Stimulated activated CD8-positive, alpha-beta memory T cell treated with anti-CD3 and anti-CD28 coated beads, Interleukin-15, amount 100 ng/mL, for 24 hours (primary cell): Measurements from ENCODE around the gene ACYP2.
"Not testable (repeated sequence)": the region's sequence is repeated elsewhere in the genome, so short reads cannot be mapped to it uniquely, and the experiment has no call there.

ENCODE experiments used
- DNase-seq: peaks from one replicate; pipeline ENCODE4 v3.0.0-alpha.2; 2020; ENCODE audit warnings: low read depth

Gene ACYP2

DNA sequence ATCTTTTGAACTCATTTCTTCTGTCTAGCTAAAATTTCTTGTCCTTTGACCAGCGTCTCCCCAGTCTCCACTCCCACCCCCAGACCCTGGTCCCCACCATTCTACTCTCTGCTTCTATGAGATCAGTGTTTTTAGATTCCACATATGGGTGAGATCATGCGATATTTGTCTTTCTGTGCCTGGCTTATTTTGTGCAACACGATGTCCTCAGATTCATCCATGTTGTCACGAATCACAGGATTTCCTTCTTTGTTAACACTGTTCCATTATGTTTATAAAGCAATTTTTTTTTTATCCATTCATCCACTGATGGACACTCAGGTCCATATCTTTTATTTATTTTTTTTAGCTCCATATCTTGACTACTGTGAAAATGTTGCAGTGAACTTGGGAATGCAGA, 16.0 kb upstream of the ACYP2 start:
- DNase-seq, result no peak

DNA sequence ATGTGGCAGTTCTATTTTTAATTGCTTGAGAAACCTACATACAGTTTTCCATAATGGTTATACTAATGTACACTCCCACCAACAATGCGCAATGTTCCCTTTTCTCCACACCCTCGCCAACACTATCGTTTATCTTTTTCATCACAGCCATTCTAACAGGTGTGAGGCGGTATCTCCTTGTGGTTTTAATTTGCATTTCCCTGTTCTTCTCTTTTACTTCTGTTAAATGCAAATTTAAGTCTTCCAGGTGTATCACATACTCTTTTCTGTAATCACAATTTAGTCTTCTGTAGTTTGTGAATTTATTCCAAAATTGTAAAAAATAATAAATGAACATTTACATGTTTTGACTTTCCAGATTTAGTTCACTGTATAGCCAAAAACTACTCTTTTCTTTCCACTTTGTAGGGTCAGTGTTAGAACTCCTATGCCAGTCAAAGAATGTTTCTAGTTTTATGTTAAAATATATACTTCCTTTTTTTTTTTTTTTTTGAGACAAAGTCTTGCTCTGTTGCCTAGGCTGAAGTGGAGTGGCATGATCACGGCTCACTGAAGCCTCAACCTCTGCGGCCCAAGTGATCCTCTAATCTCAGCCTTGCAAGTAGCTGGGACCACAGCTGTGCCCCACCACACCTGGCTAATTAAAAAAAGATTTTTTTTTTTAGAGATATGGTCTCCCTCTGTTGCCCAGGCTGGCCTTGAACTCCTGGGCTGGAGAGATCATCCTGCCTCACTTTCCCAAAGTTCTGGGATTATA, 15.4 kb upstream of the ACYP2 start:
- no peak for DNase-seq

DNA sequence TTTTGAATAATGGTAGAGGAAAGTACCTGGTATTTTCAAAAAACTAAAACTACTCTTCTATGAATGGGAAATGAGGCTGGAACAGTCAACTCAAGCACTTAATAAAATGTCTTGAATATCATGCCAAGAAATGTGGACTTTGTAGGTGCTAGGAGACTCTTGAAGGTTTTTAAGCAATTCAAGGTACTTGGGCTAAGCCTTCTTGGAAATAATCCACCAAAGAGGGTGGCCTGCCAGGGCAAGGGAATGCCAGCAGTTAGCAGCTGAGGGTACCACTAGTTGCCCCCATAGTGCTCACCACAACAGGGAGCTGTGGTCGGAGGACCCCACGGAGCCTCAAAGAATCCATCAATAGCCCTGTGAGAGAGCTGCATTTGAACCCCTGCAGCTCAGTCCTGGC, 14.6 kb upstream of the ACYP2 start:
- no peak for DNase-seq

DNA sequence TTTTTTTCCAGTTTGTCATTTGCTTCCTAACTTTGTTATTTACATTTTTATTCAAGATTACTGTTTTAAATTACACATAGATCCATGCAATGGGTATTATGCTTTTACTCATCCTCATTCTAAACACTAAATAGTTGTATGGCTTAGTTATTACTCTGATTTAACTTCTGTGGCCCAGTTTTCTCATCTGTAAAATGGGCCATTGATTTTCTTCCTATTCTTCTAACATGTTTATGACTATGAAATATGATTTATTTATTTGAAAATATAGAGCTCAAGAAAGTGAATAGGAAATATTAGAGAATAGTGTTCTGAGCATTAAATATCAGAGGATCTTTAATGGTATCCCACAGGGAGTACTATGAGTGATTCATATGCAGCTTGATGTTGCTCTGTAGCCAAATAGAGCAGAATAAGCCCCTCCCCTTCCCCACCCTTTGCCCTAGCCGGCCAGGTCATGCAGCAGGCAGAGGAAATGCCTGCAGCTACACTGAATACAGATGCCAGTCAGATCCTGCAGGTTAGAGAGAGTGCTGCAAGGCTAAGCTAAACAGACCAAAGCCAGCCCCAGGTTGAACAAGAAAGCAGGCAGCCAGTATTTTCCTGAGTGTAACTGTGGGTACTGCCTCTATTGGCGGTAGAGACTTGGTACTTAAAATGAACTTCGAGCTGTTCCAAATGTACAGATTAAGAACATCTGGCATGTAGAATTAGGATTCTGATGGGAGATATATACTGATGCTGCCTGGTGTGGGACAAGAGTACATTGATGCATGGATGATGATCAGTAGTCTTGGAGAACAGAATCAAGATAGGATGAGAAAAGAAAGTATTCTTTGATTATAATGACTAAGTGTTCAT, 11.7 kb upstream of the ACYP2 start:
- no peak for DNase-seq

DNA sequence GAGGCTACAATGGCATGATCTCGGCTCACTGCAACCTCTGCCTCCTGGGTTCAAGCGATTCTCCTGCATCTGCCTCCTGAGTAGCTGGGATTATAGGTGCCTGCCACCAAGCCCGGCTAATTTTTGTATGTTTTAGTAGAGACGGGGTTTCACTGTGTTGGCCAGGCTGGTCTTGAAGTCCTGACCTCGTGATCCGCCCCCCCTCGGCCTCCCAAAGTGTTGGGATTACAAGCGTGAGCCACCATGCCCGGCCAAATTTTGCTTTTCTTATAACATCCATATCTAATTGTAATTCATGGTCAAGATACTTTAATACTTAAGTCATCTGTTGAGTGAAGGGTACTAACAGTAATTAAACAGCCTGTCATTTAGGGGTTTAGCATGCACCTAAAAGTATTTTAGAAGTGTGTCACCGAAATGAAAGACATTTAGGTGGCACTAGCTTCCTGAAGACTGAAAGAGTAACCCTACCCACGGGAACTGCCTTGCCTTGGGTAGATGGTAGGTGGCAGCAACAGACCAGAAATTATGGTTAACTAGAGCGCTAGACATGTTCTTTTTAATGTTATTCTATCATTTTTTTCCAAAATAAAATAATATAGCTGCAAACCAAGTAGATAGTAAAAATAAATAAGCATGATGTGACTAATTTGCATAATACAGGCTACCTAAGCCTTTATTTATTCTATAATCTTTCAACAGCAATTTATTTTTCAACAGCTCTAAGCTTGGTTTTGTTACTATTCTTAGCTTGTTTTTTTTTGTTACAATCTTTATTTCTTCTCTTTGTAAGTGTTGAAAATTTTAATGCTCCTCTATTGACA, 8.6 kb upstream of the ACYP2 start:
- DNase-seq, result no peak

DNA sequence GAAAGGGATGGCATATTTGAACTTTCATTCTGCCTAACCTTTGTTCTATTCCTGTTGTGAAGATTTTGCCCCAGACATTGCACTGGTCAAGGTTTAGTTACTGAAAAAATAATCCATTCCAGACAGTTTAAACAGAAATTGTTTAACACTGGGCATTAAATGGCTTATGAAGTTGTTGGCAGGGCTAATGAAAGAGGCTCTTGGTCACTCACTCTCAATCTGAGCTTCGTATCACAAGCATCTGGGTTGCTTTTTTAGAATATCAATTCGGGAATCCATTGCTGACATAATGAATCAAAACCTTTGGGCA, 8.0 kb upstream of the ACYP2 start:
- DNase-seq, result no peak

DNA sequence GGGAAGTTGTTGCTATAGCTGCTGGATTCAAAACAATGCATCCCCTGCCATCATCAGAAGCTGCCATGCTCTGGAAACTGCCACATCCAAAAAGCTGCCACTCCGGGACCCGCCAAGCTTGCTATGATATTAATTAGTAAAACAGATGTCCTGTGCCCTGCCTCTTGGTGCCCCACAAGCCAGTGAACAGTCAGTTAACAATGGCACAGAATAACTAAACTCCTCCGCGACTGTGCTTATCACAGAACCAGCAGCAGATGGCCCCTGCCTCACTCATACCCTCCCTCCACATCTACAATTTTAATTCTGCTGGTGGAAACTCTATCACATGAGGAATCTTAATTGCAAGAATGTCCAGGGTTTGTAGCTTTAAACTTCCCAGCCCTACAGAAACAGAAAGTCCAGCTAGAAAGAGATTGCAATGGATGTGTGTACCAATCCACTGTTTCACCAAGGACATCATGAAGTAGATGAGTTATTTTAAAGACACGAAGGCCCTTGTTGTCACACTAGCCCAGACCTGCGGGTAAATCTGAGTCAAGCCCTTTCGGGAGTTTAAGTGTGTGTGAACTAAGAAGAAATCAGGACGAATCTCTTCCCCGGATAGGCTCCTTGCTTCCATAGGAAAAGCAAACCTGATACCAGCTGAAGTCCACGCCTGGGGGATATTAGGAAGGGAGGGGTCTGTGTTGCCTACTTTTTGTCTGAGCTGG, 7.4 kb upstream of the ACYP2 start:
- DNase-seq, result no peak

DNA sequence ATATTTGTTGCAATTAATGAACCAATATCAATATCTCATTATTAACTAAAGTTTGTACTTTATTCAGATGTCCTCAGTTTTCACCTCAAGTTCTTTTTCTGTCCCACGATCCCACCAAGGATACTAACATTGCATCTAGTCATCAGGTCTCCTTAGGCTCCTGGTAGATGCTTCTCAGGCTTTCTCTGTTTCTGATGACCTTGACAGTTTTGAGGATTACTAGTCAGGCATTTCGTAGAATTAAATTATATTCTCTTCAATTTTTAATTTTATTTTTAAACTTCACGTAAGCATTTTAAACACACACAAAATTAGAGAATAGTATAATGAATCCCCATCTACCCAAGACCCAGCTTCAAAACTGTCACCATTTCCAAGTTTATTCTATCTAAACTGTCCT, 5.6 kb upstream of the ACYP2 start:
- DNase-seq, result no peak

DNA sequence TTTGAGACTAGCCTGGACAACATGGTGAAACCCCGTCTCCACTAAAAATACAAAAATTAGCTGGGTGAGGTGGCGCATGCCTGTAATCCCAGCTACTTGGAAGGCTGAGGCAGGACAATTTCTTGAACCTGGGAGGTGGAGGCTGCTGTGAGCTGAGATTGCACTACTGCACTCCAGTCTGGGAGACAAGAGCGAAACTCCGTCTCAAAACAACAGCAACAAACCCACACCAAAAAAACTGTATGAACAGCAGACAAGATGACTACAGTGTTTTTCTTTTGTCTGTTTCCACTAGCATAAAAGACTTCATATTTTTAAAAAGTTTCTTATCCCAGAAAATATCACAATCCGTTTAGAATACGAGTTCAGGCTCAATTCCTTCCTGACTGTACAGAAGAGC, 936 bp upstream of the ACYP2 start:
- DNase-seq, result not testable (repeated sequence)

DNA sequence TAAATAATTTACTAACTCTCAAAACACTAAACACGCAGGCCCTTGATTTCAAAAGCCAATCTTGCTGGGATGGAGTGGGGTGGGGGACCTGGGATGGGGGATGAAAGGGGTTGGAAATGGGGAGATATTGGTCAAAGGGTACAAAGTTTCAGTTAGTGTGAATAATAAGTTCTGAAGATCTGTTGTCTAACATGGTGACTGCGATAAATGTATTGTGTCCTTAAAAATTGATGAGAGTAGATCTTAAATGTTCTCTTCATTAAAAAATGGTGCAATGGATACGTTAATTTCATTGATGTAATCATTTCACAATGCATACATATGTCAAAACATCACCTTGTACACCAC, 505 bp upstream of the ACYP2 start:
- no peak for DNase-seq

DNA sequence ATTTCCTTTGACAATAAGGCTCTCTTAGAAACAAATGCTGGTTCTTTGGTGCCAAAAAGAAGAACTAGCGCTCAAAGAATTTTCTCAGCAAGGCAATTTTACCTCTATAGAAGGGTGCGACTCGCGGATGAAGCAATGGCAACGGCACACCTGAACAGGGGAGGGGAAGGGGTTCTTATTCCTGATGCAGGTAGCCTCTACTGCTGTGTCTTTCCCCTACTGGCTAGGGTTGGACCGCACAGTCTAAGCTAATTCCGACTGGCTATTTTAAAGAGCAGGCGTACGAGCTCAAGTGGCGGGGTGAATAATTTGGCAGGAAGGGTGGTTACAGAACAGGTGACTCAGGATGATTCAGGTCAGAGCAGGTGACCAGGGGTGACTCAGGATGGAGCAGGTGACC, 1.2 kb downstream of the ACYP2 start:
- DNase-seq, result not testable (repeated sequence)

DNA sequence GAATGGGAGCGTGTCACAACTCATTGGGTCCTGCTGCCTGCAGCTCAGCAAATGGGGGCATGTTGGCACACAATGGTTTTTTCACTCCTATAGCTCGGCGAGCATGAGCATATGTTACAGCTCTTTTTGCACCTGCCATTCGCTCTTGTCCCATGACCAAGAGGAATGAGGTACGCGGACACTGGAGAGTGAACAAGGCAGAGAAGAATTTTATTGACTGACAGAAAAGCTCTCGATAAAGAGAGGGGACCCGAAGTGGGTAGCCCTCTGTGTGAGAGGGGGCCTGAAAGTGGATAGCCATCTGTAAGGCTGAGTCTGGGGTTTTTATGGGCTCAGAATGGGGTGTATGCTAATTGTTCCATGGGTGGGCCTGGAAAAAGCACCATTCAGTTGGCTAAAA, 5.5 kb downstream of the ACYP2 start:
- no peak for DNase-seq

DNA sequence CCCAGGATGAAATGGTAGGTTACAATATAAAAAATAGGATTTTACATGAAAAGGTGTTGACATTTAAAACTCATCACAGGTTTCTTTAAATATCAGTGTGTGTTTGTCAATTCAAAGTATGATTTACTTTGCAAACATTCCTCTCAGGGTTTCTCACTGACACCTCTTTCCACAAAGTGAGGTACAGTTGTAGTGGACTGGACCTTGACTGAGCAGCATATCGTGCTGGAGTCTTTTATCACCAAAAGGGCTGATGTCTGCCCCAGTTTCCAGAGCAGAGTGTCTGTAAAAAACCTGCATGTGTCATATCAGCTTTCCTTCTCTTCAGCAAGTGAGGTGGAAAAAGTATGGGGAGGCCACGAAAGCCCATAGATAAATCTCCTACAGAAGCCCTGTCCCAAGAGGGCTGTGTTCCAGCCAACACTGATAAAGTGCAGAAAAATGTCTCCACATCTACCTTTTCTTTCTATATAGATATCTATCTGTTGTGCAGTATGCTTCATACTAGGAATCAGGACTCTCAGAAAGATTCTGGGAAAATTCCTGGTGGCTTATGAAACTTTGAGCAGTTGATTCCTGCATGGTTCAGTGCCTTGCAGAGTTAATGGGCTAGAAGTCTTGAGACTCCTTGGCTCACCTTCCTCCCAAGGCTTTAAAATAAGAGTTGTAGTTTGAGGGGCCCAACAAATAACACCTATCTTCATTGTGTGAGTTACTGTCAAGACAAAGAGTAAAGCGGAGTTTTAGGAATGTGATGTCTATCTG, 6.9 kb downstream of the ACYP2 start:
- no peak for DNase-seq

DNA sequence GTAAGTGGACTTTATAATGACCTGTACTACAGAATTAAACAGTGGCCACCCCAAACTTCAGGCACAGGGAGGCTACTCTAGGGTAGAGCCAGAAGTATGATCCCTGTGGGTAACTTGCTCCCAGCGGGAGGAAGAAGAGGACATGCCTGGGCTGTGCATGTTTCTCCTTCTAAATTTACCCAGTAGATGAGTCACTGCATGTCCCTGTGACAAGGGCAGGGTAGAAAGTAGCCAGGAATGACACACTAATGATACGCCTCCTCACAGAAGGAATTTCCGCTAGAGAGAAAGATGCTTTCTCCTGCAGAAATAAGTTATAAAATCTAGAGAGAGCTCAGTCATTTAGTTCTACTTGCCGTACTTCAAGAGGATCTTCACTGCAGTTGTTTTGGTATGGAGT, 7.5 kb downstream of the ACYP2 start:
- no peak for DNase-seq

DNA sequence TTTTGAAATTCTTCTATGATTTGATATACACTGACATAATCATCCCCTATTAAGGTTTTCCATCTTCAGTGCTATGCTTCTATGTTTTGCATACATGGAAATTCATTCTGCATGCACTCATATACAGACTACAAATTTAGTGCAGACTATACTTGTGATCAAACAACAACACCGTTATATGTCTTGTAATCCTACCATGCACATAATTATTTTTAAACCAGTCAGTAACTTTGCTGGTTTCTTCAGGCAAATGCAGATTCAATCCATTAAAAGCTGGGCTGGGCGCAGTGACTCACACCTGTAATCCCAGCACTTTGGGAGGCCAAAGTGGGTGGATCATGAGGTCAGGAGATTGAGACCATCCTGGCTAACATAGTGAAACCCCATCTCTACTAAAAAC, 11.8 kb downstream of the ACYP2 start:
- DNase-seq, result not testable (repeated sequence)

DNA sequence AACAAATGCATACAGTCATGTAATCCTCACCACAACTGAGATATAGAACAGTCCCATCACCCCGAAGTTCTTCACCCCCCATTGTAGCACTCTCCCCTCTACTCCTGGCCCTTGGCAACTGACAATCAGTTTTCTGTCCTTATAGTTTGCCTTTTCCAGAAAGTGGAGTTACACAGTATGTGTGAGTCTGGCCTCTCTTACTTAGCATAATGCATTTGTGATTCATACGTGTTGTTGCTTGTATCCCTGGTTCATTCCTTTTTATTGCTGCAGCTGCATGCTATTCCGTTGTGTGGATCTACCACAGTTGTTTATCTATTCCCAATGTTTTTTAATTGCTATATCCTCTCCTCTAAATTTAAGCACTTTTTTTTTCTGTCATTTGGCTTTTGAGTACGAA, 17.6 kb downstream of the ACYP2 start:
- DNase-seq, result no peak

DNA sequence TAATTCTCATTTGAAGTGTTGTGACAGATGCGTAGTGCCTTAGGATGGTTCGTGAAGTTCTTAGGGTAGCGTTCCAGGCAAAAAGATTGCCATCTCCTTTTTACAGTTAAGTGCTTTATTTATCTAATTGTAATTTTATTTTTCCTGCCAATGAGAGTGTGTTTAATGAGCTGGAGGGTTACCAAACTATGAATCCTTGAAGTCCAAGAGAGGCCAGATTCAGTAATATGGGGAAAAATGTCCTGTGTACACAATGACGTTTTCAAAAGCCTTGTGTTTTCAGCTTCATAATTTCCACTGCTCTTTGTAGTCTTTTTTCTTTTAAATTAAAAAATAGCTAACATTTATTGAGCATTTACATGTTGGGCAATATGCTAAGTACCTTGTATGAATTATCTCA, 23.8 kb downstream of the ACYP2 start:
- no peak for DNase-seq

DNA sequence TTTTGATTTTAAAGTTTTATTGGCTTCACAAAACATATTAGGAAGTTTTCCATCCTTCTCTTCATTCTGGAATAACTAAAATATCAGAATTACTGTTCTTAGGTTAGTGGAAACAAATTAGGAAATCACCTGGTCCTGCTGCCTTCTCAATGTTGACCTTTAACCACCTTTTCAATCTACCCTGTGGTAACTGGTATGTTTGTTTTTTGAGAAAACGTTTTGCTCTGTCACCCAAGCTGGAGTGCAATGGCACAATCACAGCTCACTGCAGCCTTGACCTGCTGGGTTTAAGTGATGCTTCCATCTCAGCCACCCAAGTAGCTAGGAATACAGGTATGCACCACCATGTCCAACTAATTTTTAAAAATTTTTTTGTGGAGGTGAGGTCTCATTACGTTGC, 28.4 kb downstream of the ACYP2 start:
- no peak for DNase-seq

DNA sequence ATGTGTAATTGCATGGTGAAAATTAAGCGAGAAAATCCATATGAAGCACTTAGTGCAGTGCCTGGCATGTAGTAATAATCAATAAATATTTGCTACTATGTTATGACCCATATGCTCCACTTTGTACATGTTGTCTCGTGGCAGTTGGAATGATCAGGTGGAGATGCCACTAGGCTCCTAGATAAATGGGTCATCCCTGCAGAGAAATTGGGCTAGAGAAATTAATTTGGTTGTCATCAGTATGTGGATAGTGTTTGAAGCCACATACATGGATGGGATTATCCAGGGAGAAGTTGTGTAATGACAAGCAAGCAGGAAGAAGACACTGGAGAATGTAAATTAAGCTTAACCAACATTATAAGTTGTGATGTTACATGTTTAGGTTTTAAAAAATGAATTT, 33.0 kb downstream of the ACYP2 start:
- DNase-seq, result no peak

DNA sequence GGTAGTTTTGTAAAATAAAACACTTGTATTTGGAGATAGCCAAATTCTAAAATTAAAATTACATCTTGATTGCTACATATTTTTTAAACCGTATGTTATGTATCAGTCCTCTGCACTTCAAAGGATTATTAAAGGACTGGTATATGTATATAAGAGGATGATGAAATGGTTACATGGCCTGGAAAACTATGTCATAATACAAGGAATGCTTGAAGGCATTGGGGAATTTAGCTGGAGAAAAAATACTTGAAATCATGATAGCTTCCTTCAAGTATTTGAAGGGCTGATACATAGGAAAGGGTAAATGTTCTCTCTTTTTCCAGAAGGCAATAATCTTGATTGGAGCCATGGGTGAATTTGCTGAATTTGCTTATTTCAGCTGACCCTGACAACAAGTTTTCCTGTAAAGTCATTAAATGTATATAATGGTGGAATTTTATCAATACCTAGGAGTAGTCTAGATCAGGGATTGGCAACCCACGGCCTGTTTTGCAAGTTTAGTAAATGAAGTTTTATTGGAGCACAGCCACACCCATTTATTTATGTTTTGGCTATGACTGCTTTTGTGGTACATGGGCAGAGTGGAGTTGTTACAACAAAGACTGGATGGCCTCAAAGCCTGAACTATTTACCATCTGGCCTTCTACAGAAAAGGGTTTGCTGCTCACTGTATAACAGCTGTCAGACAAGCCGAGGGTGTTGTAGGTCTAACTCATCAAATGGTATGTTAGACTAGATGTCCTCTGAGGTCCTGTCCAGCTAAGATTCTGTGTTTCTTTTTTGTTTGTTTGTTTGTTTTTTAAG, 34.4 kb downstream of the ACYP2 start:
- no peak for DNase-seq

DNA sequence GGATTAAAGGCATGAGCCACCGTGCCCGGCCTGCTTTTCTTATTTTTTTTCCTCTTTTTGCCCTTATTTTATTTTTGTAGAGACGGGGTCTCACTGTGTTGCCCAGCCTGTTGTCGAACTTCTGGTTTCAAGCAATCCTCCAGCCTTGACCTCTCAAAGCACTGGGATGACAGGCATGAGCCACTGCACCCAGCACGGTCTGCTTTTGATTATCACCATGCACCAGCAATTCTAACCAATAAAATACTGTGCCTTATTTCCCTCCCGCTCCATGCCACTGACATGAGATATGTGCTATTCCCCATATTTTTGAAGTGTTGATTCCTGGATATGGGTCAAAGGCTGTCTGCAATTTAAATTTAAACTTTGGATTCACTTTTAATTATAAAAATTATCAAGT, 42.9 kb downstream of the ACYP2 start:
- no peak for DNase-seq
